ENCODE results near the gene CEP350.
"Not testable (repeated sequence)": the region's sequence is repeated elsewhere in the genome, so short reads cannot be mapped to it uniquely, and the experiment has no call there.

The CEP350 gene

GRCh38 chr1:179984101-179984500 lies 29.5 kb downstream of the CEP350 start:
- DNase-seq (ENCODE audit: low read depth in 2 of 2) = no peak

DNA sequence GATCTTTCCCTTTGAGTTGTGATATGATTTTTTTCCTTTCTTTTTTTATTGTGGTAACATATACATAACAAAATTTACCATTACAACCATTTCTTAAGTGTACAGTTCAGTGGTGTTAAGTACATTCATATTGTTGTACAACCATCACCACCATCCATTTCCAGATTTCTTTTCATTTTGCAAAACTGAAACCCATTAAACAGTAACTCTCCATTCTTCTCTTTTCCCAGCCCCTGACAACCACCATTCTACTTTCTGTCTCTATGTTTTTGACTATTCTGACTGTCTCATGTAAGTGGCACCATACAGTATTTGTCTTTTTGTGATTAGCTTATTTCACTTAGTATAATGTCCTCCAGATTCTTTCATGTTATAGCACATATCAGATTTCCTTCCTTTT lies 30.3 kb downstream of the CEP350 start:
- no peak for DNase-seq (ENCODE audit: low read depth in 2 of 2)

DNA sequence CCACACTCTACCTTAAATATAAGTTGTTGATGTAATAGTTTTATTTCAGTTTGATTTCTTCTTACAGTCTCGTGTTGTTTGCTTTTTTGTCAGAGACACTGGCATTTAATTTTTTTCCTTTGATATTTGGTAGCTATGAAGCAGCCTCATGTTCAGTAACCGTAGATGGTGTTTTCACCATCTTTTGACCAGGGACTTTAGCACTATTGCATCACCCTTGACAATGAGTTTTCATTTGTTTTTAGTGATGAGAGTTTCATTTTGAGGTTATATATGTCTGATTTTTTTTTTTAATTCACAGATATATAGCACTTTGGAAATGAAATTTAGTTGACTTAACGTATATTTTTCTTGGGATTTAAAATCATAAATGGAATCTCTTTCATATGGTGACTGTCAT lies 36.2 kb downstream of the CEP350 start:
- DNase-seq (ENCODE audit: low read depth in 2 of 2) = no peak

DNA sequence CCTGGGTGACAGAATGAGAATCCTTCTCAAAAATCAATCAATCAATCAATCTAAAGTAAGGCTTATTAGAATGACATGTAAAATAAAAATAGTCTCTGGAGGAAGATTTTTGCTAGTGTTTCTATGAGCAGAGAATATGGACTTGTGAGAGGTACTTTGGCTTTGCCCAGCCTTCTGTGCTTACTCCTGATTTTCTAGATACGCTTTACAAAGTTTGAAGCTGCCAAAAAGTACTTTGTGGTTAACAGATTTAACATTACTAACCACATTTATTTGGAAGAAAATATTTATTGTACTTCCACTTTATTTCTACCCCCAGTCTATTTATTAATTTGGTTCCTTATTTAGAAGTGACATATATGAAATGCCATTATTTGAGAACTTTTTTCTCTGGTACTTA lies 41.0 kb downstream of the CEP350 start:
- no peak for DNase-seq (ENCODE audit: low read depth in 2 of 2)

DNA sequence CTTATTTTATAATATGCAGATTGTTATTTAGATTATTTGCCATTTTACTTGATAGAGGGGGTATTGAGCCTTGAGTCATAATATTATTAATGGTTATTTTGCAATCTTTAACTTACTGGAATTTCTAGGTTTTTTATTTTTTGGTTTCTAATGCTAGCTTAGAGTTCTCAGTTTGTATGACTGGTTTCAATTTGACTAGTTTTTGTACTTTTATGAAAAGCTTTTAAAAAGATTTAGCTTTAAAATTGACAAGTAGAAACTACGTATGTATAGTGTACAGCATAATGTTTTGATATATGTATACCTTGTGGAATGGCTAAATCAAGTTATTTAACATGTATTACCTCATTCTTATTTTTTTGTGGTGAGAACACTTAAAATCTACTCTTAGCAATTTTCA lies 41.5 kb downstream of the CEP350 start:
- DNase-seq (ENCODE audit: low read depth in 2 of 2) = no peak

GRCh38 chr1:180000575-180000974 lies 46.0 kb downstream of the CEP350 start:
- DNase-seq (ENCODE audit: low read depth in 2 of 2) = no peak

- DNase-seq (ENCODE audit: low read depth in 2 of 2) = no peak
Observed at GRCh38 chr1:180002437-180002836, 47.8 kb downstream of the CEP350 start.

DNA sequence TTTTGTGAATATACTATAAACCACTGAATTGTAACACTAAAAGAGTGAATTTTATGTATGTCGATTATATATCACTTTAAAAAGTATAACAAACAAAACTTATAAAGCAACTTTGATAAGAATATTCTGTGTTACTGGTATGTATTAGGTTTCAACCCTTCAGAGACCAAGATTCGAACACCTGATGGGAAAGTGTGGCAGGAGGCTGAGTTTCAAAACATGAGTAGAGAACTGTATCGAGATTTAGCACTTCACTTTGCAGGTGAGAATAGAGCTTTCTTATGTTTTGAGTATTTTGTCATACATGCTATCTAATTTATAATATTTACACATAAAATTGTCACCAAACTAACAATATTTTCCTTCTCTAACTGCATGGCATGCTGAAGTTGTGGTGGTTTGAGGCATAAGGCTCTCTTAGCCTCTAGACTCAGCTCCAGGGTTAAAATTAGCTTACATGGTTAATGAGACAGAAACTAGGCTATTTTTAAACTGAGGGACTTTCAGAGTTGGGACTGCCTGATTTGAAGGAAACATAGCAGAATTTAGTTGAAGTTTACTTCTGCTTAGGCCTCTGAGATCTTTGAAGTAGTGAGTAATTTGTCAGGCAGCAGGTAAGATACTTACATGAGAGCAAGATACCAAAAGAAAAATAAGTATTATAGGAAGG lies 48.6 kb downstream of the CEP350 start:
- no peak for DNase-seq (ENCODE audit: low read depth in 2 of 2)

GRCh38 chr1:180006762-180007161 lies 52.2 kb downstream of the CEP350 start:
- not testable (repeated sequence) for DNase-seq (ENCODE audit: low read depth in 2 of 2)

DNA sequence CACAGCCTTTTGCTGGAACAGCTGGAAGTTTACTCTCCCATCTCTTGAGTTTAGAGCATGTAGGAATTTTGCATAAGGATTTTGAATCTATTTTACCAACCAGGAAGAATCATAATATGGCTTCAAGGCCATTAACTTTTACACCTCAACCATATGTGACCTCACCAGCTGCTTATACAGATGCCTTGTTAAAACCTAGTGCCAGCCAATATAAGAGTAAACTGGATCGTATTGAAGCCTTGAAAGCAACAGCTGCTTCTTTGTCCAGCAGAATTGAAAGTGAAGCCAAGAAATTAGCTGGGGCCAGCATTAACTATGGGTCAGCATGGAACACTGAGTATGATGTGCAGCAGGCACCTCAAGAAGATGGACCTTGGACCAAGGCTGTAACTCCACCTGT lies 65.4 kb downstream of the CEP350 start:
- DNase-seq (ENCODE audit: low read depth in 2 of 2) = no peak

DNA sequence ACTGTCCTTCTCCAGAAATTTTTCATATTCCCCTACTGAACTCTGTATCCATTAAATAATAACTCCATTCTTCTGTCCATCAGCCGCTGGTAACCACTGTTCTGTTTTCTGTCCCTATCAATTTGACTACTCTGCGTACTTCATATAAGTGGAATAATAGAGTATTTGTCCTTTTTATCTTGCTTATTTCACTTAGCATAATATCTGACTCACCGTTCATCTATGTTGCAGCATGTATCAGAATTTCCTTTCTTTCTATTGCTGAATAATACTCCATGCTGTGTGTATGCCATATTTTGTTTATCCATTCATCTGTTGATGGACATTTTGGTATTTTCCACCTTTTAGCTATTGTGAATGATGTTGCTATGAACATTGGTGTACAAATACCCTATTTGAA lies 71.9 kb downstream of the CEP350 start:
- no peak for DNase-seq (ENCODE audit: low read depth in 2 of 2)

DNA sequence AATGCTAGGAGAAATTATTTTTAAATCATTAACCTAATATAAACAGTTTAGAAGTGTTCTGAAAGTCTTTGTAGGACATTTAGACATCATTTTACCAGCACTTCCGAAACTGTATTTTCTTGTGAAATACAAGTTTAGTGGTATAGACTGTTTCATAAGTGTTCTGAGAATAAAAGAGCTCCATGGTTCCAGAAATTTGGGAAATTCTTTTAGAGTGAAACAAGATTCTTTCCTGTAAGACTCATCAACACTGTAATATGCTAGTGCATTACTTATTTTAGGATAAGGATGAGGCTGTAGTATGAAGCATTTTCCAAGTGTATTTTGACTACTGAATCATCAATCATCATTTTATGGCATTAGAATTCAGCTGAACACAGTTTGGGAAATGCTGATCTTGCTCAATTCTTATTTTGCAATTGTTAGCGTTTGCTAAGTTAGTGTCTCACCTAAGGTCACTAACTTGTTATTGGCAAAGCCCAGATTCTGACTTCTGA lies 73.4 kb downstream of the CEP350 start:
- no peak for DNase-seq (ENCODE audit: low read depth in 2 of 2)

DNA sequence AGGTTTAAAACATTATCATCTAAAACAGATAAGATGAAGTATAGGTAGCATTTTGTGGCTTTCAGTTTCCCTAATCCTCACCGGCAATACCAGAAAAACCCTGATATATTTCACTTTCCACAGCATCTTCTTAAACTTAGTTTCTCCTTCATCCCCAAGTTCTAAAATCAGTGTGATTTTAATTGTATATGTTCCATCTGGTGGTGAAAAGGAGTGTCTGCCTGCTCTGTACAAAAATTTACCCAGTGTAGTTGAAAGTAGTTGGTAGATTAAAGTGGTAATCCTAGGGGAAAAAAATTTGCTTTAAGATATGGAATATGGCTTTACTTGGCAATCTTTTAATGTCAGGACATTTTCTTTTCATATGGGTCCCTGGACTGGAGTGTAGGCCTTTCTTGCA lies 74.3 kb downstream of the CEP350 start:
- no peak for DNase-seq (ENCODE audit: low read depth in 2 of 2)

DNA sequence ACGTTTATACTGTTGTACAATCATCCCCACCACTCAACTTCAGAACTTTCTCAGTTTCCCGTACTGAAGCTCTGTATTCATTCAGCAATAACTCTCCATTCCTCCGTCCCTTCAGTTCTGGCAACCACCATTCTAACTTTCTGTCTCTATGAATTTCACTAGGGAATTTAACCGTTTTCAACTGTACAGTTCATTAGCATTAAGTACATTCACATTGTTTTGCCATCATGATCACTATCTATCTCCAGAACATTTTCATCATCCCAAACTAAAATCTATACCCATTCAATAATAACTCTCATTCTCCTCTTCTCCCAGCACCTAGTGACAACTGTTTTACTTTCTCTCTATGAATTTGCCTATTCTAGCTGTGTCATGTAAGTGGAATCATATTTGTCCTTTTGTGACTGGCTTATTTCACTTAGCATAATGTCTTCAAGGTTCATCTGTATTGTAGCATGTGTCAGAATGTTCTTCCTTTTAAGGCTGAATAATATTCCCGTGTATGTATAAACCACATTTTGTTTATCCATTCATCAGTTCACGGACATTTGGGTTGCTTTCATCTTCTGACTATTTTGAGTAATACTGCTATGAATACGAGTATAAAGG lies 75.0 kb downstream of the CEP350 start:
- DNase-seq (ENCODE audit: low read depth in 2 of 2) = no peak

DNA sequence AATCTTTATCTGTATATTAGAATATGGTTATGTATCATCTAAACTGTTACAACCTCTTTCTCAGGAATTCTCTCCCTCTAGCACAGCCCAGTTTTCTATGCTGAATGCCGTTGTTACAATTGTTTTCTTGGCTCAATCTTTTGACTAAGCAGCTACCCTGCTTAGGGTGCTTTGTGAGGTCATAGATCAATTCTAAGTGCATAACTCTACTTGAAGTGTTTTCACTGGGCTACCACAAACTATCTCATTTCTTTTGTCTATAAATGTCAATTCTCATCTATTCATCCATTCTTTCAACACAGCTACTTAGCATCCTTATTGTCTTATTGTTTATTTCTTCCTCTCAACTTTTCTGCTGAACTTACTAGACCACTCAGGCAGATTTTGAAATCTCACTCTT lies 77.1 kb downstream of the CEP350 start:
- DNase-seq (ENCODE audit: low read depth in 2 of 2) = no peak

- no peak for DNase-seq (ENCODE audit: low read depth in 2 of 2)
Observed at GRCh38 chr1:180033390-180033789, 78.8 kb downstream of the CEP350 start.

- no peak for DNase-seq (ENCODE audit: low read depth in 2 of 2)
Observed at GRCh38 chr1:180040034-180040433, 85.4 kb downstream of the CEP350 start.

- no peak for DNase-seq (ENCODE audit: low read depth in 2 of 2)
Observed at GRCh38 chr1:180041582-180041981, 87.0 kb downstream of the CEP350 start.

DNA sequence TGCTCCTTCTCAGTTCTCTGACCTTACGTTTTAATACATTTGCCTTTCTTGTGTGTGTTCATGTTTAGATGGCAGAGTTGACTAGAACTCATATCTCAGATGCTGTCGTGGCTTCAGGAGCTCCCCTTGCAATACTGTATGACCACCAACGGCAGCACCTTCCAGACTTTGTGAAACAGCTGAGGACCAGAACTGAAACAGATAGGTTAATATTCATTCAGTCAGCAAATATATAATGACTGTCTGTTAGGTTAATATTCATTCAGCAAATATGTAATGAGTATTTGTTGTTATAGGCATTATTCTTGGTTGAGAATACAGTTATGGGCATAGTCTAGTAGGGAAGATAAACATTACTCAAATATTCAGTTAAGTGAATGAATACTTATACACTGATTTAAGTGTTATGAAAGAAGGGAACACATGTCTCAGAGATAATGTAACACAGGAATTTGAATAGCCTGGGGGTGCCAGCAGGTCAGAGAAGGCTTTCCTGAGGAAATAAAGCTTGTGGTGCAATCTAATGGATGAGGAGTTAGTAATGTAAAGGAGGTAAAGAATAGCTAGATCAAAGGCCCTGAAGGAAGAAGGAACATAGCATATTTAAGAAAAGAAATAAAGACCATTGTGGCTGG lies 88.5 kb downstream of the CEP350 start:
- no peak for DNase-seq (ENCODE audit: low read depth in 2 of 2)

DNA sequence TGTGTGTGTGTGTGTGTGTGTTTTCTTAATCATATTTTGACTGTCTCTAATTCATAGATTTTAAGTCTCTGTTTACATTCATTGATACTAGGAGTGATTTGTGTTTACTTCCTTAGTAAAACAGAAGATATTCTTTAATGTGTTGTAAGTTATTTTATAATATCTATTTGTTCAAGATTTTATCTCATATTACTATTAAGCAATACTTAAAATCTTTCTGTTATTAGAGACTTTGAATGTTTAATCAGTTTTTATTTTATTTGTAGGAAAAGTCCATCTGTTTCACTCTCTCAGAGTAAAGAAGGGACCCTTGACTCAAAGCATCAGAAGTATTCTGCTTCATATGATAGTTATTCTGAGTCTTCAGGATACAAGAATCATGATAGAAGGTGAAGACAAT lies 89.2 kb downstream of the CEP350 start:
- no peak for DNase-seq (ENCODE audit: low read depth in 2 of 2)

DNA sequence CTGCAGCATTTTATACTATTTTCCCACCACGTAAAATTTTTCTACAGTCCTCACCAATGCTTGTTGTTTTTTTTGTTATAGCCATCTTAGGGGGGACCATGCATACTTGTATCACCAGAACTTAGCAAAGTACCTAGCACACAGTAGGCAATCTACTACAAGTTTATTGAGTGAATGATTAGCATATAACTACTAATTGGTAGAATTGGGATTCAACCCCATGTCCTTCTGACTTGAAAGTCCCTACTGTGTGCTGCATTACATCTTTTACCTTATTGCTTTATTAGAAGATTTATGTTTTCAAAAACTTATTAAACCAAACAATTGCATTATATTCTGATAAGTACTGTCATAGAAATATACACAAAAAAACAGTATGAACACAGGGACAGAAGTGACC lies 92.1 kb downstream of the CEP350 start:
- no peak for DNase-seq (ENCODE audit: low read depth in 2 of 2)

GRCh38 chr1:180053594-180054567 lies 99.3 kb downstream of the CEP350 start:
- no peak for DNase-seq (ENCODE audit: low read depth in 2 of 2)
